Measurements from ENCODE around the gene PTCH2. TPM values are rescaled to one million over a fixed set of nuclear protein-coding genes. Genes with fewer than 3 reads are reported as not detected.
"Not testable (repeated sequence)": the region's sequence is repeated elsewhere in the genome, so short reads cannot be mapped to it uniquely, and the experiment has no call there.

The PTCH2 gene
- total and polyA plus RNA-seq, 3 experiments from 2014 or later: 1.1 to 1.7 TPM; not detected in 1

DNA sequence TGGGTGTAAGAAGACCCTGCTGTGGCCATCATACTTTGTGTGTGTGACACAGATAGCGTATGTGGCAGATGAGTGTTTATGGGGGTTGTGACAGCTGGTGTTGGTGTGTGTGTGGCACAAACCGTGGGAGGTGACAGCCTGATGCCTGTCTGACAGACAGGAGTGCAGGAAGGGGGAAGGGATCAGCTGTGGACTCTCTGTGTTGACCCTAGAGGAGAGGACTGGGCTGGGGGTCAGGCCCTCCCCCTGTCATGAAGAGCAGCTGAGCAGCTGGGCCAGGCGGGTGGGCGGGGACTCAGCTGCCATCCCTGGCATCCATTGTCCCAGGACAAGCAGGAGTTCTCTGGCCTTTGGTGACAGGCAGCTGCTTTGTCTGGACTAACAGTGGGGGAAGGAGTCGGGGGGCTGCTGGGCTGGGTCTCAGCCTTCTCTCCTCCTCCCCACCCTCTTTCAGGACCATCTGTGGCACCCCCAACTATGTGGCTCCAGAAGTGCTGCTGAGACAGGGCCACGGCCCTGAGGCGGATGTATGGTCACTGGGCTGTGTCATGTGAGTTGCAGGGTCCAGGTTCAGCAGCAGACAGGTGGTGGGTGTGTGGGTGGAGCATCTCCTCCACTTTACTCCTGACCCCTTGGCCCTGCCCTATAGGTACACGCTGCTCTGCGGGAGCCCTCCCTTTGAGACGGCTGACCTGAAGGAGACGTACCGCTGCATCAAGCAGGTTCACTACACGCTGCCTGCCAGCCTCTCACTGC is 40.6 kb downstream of the PTCH2 start:
- H3K27me3 ChIP-seq (ENCODE audit: insufficient read depth, low read length, poor library complexity, severe bottlenecking): no peaks in the 10 kb centered on the region
- H3K9me3 ChIP-seq (ENCODE audit: low read length): no peaks in the 10 kb centered on the region
- Mint-ChIP-seq H3K36me3 (peaks cover 14 to 58% (median 14%) of the 10 kb centered on the region in 3 donors), H3K4me3 (peak overlapping the region; percentile 80 to 98 (median 94)), H3K4me1 (peaks cover 36 to 55% (median 50%) of the 10 kb centered on the region in 3 donors), H3K27me3 (no peaks in the 10 kb centered on the region), H3K9me3 (no peaks in the 10 kb centered on the region), H3K27ac (peak overlapping the region; percentile 43 to 98 (median 90))
- ChIA-PET POLR2A (interaction anchor here (0.6 to 4.3 kb wide), 4 partner anchors 11 to 499 kb away, joined by 3 to 89 read pairs (median 10); no protein-coding TSS in a partner anchor), CTCF (interaction anchor here (1.0 to 1.2 kb wide), 2 partner anchors 11 to 20 kb away, joined by 4 read pairs; no protein-coding TSS in a partner anchor)
- peaks cover 43% of the 10 kb centered on the region for H3K4me1 ChIP-seq (ENCODE audit: insufficient read depth, low read length)
- DNase-seq: peak in 1 of 5 donors; percentile 62
- peak overlapping the region; percentile 93 for H3K27ac ChIP-seq (ENCODE audit: low read depth, low read length)
- peak overlapping the region; percentile 90 for H3K4me3 ChIP-seq (ENCODE audit: low read length)
- peaks cover 29% of the 10 kb centered on the region for H3K36me3 ChIP-seq (ENCODE audit: insufficient read depth, low read length)

- POLR2A ChIA-PET: interaction anchor here (0.6 to 4.3 kb wide), 6 partner anchors 7 to 35 kb away, joined by 3 to 122 read pairs (median 50); partner anchors contain the start of gene BTBD19
- peak in 4 of 5 donors; percentile 21 to 66 (median 50) for DNase-seq
- Histone ChIP-seq H3K9me3 (ENCODE audit: low read length) (no peaks in the 10 kb centered on the region), H3K36me3 (ENCODE audit: insufficient read depth, low read length) (peaks cover 27% of the 10 kb centered on the region), H3K27me3 (ENCODE audit: insufficient read depth, low read length, poor library complexity, severe bottlenecking) (no peaks in the 10 kb centered on the region), H3K27ac (ENCODE audit: low read depth, low read length) (peak overlapping the region; percentile 93), H3K4me3 (ENCODE audit: low read length) (peak overlapping the region; percentile 90), H3K4me1 (ENCODE audit: insufficient read depth, low read length) (peaks cover 35% of the 10 kb centered on the region)
- peaks cover 12 to 52% (median 14%) of the 10 kb centered on the region in 3 donors for H3K36me3 Mint-ChIP-seq
- peak overlapping the region; percentile 80 to 98 (median 94) for H3K4me3 Mint-ChIP-seq
- peak overlapping the region; percentile 80 to 99 (median 92) for H3K27ac Mint-ChIP-seq
- peaks cover 28 to 47% (median 42%) of the 10 kb centered on the region in 3 donors for H3K4me1 Mint-ChIP-seq
- CTCF ChIA-PET: interaction anchor here (1.0 to 3.8 kb wide), 7 partner anchors 7 to 71 kb away, joined by 4 to 112 read pairs (median 11); partner anchors contain the start of genes BTBD19 and RNU5D-1
- H3K27me3 Mint-ChIP-seq: no peaks in the 10 kb centered on the region
- no peaks in the 10 kb centered on the region for H3K9me3 Mint-ChIP-seq
These were observed 41.4 kb downstream of the PTCH2 start for GRCh38 chr1:44801491-44802305.

DNA sequence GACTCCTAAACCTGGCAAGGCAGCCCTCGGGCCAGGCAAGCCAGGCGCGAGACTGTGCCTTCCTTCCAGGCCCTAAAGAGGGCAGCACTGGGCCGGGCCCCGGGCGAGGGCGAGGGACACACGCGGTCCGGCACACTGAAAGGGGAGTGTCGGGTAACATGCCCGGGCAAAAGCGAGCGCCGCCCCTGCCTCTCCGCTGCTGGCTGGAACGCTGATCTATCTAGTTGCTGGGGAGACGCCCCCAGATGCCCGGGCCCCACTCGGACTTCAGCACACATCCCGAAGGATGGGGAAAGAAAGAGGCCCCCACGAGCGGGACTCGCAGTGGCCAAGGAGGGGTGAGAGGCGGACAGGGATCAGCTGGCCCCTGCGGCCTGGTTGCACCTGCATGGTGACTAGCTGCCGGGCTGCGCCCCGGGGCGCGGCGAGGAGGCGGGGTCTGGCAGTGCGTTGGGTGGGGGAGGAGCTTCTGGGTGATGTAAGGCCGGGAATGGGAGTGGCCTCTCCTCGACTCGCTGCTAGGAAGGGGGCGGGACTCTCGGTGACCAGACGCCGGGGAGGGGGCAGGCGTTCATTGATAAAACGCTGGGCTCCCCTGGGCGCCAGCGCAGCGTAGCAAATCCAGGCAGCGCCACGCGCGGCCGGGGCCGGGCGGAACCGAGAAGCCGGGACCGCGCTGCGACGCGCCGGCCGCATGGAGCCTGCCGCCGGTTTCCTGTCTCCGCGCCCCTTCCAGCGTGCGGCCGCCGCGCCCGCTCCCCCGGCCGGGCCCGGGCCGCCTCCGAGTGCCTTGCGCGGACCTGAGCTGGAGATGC is 43.1 kb downstream of the PTCH2 start, which contains the start of gene PLK3:
Gene PLK3 (plus strand): TSS at position 608 of the 815 bp plus-strand sequence. CDS start 87 bp downstream, at position 695.
- peak within 1 kb of the TSS; percentile 80 to 98 (median 96) for H3K4me3 Mint-ChIP-seq
- H3K27ac Mint-ChIP-seq: peak within 1 kb of the TSS; percentile 90 to 99 (median 98)

DNA sequence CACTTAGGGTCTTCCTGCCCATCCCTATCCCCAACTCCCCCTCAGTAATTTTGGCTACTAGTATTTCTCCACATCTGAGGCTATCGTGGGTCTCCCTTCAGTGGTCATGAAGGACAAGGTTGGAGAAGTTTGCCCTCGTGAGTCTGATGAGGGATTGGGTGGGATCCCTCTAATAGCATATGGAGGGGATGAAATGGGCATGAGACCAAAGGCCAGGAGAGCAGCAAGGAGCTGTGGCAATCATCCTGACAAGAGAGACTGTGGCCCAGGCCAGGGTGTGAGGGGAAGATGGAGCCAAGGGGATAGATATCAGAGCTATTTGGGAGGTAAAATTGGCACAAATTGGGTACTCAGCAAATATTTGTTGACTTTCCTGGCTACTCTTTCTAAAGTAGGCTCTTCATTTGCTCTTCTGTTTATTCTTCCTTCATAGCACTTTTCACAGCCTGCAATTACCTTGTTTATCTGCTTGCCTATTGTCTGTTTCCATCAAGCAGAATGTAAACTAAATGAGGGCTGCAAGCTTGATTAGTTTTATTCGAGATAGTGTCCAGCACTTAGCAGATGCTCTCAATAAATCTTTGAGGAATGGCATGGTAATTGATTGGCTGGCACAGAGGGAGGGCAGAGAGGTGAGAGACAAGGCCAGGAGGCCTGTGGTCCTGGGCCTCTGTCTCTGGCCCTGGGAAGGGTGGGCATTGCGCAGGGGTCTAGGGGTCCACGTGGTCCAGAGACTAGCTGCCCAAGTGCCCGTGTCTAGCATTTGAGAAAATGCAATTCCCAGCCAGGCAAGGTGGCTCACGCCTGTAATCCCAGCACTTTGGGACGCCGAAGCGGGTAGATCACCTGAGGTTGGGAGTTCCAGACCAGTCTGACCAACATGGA is 44.3 kb downstream of the PTCH2 start:
- H3K4me1 Mint-ChIP-seq: peaks cover 24 to 38% (median 36%) of the 10 kb centered on the region in 3 donors
- Histone ChIP-seq H3K9me3 (ENCODE audit: low read length) (no peaks in the 10 kb centered on the region), H3K4me3 (ENCODE audit: low read length) (no peak overlapping the region), H3K36me3 (ENCODE audit: insufficient read depth, low read length) (peaks cover 11% of the 10 kb centered on the region), H3K27ac (ENCODE audit: low read depth, low read length) (no peak overlapping the region), H3K4me1 (ENCODE audit: insufficient read depth, low read length) (peaks cover 27% of the 10 kb centered on the region), H3K27me3 (ENCODE audit: insufficient read depth, low read length, poor library complexity, severe bottlenecking) (no peaks in the 10 kb centered on the region)
- DNase-seq: peak in 1 of 5 donors; percentile 46
- H3K9me3 Mint-ChIP-seq: no peaks in the 10 kb centered on the region
- H3K27ac Mint-ChIP-seq: peak overlapping the region in 7 of 8 donors; percentile 66 to 99 (median 96)
- peaks cover 9 to 27% (median 11%) of the 10 kb centered on the region in 3 donors for H3K36me3 Mint-ChIP-seq
- peak overlapping the region in 5 of 7 donors; percentile 46 to 97 (median 67) for H3K4me3 Mint-ChIP-seq
- H3K27me3 Mint-ChIP-seq: no peaks in the 10 kb centered on the region
- ChIA-PET CTCF (interaction anchor here (1.0 to 3.8 kb wide), 7 partner anchors 9 to 68 kb away, joined by 3 to 112 read pairs (median 12); partner anchors contain the start of genes BEST4, BTBD19 and RNU5D-1), POLR2A (interaction anchor here (3.6 to 4.3 kb wide), 2 partner anchors 15 to 21 kb away, joined by 89 to 122 read pairs; no protein-coding TSS in a partner anchor)

More for the DNA sequence above, 43.1 kb downstream of the PTCH2 start, which contains the start of gene PLK3:
- peak; percentile 97 to 99 (median 98) for DNase-seq
- no peaks in the 10 kb centered on the region for H3K9me3 ChIP-seq (ENCODE audit: low read length)
- peak within 1 kb of the TSS; percentile 90 for H3K4me3 ChIP-seq (ENCODE audit: low read length)
- H3K36me3 ChIP-seq (ENCODE audit: insufficient read depth, low read length): peaks cover 21% of the 10 kb centered on the region
- no peaks in the 10 kb centered on the region for H3K27me3 ChIP-seq (ENCODE audit: insufficient read depth, low read length, poor library complexity, severe bottlenecking)
- POLR2A ChIA-PET: interaction anchor here (0.5 to 4.3 kb wide), 22 partner anchors 9 to 700 kb away, joined by 3 to 122 read pairs (median 4); partner anchors contain the start of genes BEST4, BTBD19, CCDC163 and EIF2B3
- H3K4me1 Mint-ChIP-seq: peaks cover 25 to 41% (median 38%) of the 10 kb centered on the region in 3 donors
- H3K27ac ChIP-seq (ENCODE audit: low read depth, low read length): peak within 1 kb of the TSS; percentile 93
- H3K36me3 Mint-ChIP-seq: peaks cover 9 to 39% (median 11%) of the 10 kb centered on the region in 3 donors
- CTCF ChIA-PET: interaction anchor here (0.7 to 3.8 kb wide), 22 partner anchors 9 to 693 kb away, joined by 3 to 112 read pairs (median 6); partner anchors contain the start of genes BEST4, BTBD19, EIF2B3 and HECTD3
- H3K4me1 ChIP-seq (ENCODE audit: insufficient read depth, low read length): peaks cover 31% of the 10 kb centered on the region
- H3K27me3 Mint-ChIP-seq: no peaks in the 10 kb centered on the region
- no peaks in the 10 kb centered on the region for H3K9me3 Mint-ChIP-seq

DNA sequence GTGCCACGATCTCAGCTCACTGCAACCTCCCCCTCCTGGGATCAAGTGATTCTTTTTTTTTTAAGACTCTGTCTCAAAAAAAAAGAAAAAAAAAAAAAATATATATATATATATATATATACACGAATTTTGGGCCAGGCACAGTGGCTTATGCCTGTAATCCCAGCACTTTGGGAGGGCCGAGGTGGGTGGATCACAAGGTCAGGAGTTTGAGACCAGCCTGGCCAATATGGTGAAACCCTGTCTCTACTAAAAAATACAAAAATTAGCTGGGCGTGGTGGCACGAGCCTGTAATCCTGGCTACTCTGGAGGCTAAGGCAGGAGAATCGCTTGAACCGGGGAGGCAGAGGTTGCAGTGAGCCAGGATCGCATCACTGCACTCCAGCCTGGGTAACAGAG is 45.2 kb downstream of the PTCH2 start:
- H3K36me3 Mint-ChIP-seq: peaks cover 6 to 18% (median 6%) of the 10 kb centered on the region in 3 donors
- not testable (repeated sequence) for H3K9me3 Mint-ChIP-seq; H3K27me3 ChIP-seq (ENCODE audit: insufficient read depth, low read length, poor library complexity, severe bottlenecking); H3K9me3 ChIP-seq (ENCODE audit: low read length); H3K36me3 ChIP-seq (ENCODE audit: insufficient read depth, low read length); H3K4me3 ChIP-seq (ENCODE audit: low read length); H3K27ac ChIP-seq (ENCODE audit: low read depth, low read length); H3K27me3 Mint-ChIP-seq
- peak overlapping the region in 1 of 7 donors; percentile 67 for H3K4me3 Mint-ChIP-seq
- H3K4me1 Mint-ChIP-seq: peaks cover 20 to 32% (median 30%) of the 10 kb centered on the region in 3 donors
- POLR2A ChIA-PET: interaction anchor here (0.7 to 3.6 kb wide), 4 partner anchors 10 to 45 kb away, joined by 3 to 122 read pairs (median 3); partner anchors contain the start of gene BTBD19
- peak overlapping the region in 6 of 8 donors; percentile 47 to 96 (median 66) for H3K27ac Mint-ChIP-seq
- DNase-seq: peak in 1 of 5 donors; percentile 11
- H3K4me1 ChIP-seq (ENCODE audit: insufficient read depth, low read length): peaks cover 19% of the 10 kb centered on the region
- CTCF ChIA-PET: interaction anchor here (3.8 kb wide), 1 partner anchor 20 kb away, joined by 112 read pairs; no protein-coding TSS in a partner anchor

- Mint-ChIP-seq H3K9me3 (no peaks in the 10 kb centered on the region), H3K4me3 (no peak overlapping the region), H3K27ac (peak overlapping the region in 3 of 8 donors; percentile 6 to 26 (median 19)), H3K36me3 (no peaks in the 10 kb centered on the region), H3K27me3 (no peaks in the 10 kb centered on the region), H3K4me1 (peaks cover 0 to 2% (median 1%) of the 10 kb centered on the region in 3 donors)
- Histone ChIP-seq H3K4me1 (ENCODE audit: insufficient read depth, low read length) (no peaks in the 10 kb centered on the region), H3K36me3 (ENCODE audit: insufficient read depth, low read length) (no peaks in the 10 kb centered on the region), H3K4me3 (ENCODE audit: low read length) (no peak overlapping the region), H3K27me3 (ENCODE audit: insufficient read depth, low read length, poor library complexity, severe bottlenecking) (no peaks in the 10 kb centered on the region), H3K9me3 (ENCODE audit: low read length) (no peaks in the 10 kb centered on the region), H3K27ac (ENCODE audit: low read depth, low read length) (no peak overlapping the region)
- ChIA-PET POLR2A (interaction anchor here (0.6 kb wide), 1 partner anchor 18 kb away, joined by 5 read pairs; no protein-coding TSS in a partner anchor), CTCF (interaction anchor here (0.7 to 4.6 kb wide), 19 partner anchors 9 to 699 kb away, joined by 3 to 30 read pairs (median 4); partner anchors contain the start of genes HECTD3, MUTYH, RNU5D-1 and TOE1)
- no peak for DNase-seq
These were observed 50.1 kb downstream of the PTCH2 start for GRCh38 chr1:44792736-44793502.
